Progenitor cell of endocrine pancreas (in vitro differentiated cells): ENCODE data around the gene SZT2. TPM values are rescaled to one million over a fixed set of nuclear protein-coding genes. Genes with fewer than 3 reads are reported as not detected.
A peak's percentile ranks its signal among the peaks of the same experiment; 100 is the strongest.
"Not testable (repeated sequence)": the region's sequence is repeated elsewhere in the genome, so short reads cannot be mapped to it uniquely, and the experiment has no call there.

ENCODE experiments used
- DNase-seq: peaks from one replicate; pipeline ENCODE4 v3.0.0; 2021; ENCODE audit warnings: low spot score; ENCODE audit not compliant: unreplicated experiment
- H3K27ac Mint-ChIP-seq: 2 replicates; pipeline ENCODE4 v1.8.0; 2021; ENCODE audit warnings: mild to moderate bottlenecking, moderate library complexity, mixed read lengths
- H3K27me3 Mint-ChIP-seq: 2 replicates; pipeline ENCODE4 v1.8.0; 2021; ENCODE audit warnings: mixed read lengths
- H3K36me3 Mint-ChIP-seq: 2 replicates; pipeline ENCODE4 v1.8.0; 2022; ENCODE audit warnings: mixed read lengths; ENCODE audit not compliant: insufficient read depth
- H3K4me1 Mint-ChIP-seq: 2 replicates; pipeline ENCODE4 v1.8.0; 2021; ENCODE audit warnings: low read depth, mixed read lengths
- H3K4me3 Mint-ChIP-seq: 2 replicates; pipeline ENCODE4 v1.8.0; 2021; ENCODE audit warnings: low read depth, mild to moderate bottlenecking, moderate library complexity, mixed read lengths
- H3K9me3 Mint-ChIP-seq: 2 replicates; pipeline ENCODE4 v1.8.0; 2021; ENCODE audit warnings: low read depth, mixed read lengths
- CTCF ChIP-seq: fragments of 200-600 bp; sonication (generic); IDR thresholded peaks from one replicate; pipeline ENCODE4 v1.5.0; 2021; ENCODE audit warnings: antibody characterized with exemption, mild to moderate bottlenecking; ENCODE audit not compliant: unreplicated experiment
- total RNA-seq: library from RNA; stranded (reverse); gene quantifications from 2 replicates; pipeline ENCODE4 v1.2.1, GENCODE V29; 2021

Gene SZT2
- total RNA-seq, 1 donor from 2014 or later = 75.4 TPM

GRCh38 chr1:43491061-43491460 is 101.4 kb downstream of the SZT2 start:
- H3K27ac Mint-ChIP-seq = no peak overlapping the region

GRCh38 chr1:43492826-43493225 is 103.1 kb downstream of the SZT2 start:
- H3K9me3 Mint-ChIP-seq = peaks cover 23% of the 10 kb centered on the region
- no peak overlapping the region for H3K27ac Mint-ChIP-seq
- no peaks in the 10 kb centered on the region for H3K27me3 Mint-ChIP-seq

More at GRCh38 chr1:43491061-43491460, 101.4 kb downstream of the SZT2 start:
- Mint-ChIP-seq H3K4me1 (peaks cover 8% of the 10 kb centered on the region), H3K9me3 (peaks cover 27% of the 10 kb centered on the region), H3K4me3 (no peak overlapping the region), H3K36me3 (peaks cover 2% of the 10 kb centered on the region), H3K27me3 (no peaks in the 10 kb centered on the region)
- no peak for DNase-seq
- TF ChIP-seq CTCF = no peak

GRCh38 chr1:43493661-43494450 is 104.2 kb downstream of the SZT2 start:
- Mint-ChIP-seq H3K36me3 (no peaks in the 10 kb centered on the region), H3K9me3 (peaks cover 16% of the 10 kb centered on the region), H3K27me3 (no peaks in the 10 kb centered on the region), H3K4me1 (peaks cover 8% of the 10 kb centered on the region), H3K27ac (no peak overlapping the region), H3K4me3 (no peak overlapping the region)
- TF ChIP-seq CTCF = no peak
- DNase-seq = no peak

More at GRCh38 chr1:43492826-43493225, 103.1 kb downstream of the SZT2 start:
- DNase-seq = no peak
- Mint-ChIP-seq H3K4me3 (no peak overlapping the region), H3K36me3 (no peaks in the 10 kb centered on the region), H3K4me1 (peaks cover 8% of the 10 kb centered on the region)
- no peak for TF ChIP-seq CTCF

GRCh38 chr1:43495204-43495603 is 105.5 kb downstream of the SZT2 start:
- Mint-ChIP-seq H3K36me3 (no peaks in the 10 kb centered on the region), H3K27ac (no peak overlapping the region), H3K4me3 (no peak overlapping the region), H3K27me3 (no peaks in the 10 kb centered on the region), H3K4me1 (peaks cover 8% of the 10 kb centered on the region), H3K9me3 (peaks cover 8% of the 10 kb centered on the region)
- no peak for DNase-seq
- no peak for TF ChIP-seq CTCF

GRCh38 chr1:43499898-43500297 is 110.2 kb downstream of the SZT2 start:
- H3K27ac Mint-ChIP-seq = no peak overlapping the region
- H3K27me3 Mint-ChIP-seq = no peaks in the 10 kb centered on the region
- DNase-seq = no peak
- H3K36me3 Mint-ChIP-seq = peaks cover 1% of the 10 kb centered on the region
- TF ChIP-seq CTCF = peak; percentile 15
- H3K4me3 Mint-ChIP-seq = no peak overlapping the region
- H3K4me1 Mint-ChIP-seq = no peaks in the 10 kb centered on the region
- no peaks in the 10 kb centered on the region for H3K9me3 Mint-ChIP-seq

- H3K9me3 Mint-ChIP-seq, H3K27me3 Mint-ChIP-seq, H3K36me3 Mint-ChIP-seq, H3K4me3 Mint-ChIP-seq, H3K4me1 Mint-ChIP-seq, DNase-seq, H3K27ac Mint-ChIP-seq: not testable (repeated sequence)
These were observed 112.1 kb downstream of the SZT2 start for GRCh38 chr1:43501806-43502205.
